Right lobe of liver (tissue), 6 donors: ENCODE measurements around the gene ADGRD2. TPM values are rescaled to one million over a fixed set of nuclear protein-coding genes. Genes with fewer than 3 reads are reported as not detected.

Experiments
- ATAC-seq, 4 donors: fragments of 200-7000 bp; cut with Tn5 transposase; one replicate each; pipeline ENCODE4 v1.9.1; 2020; ENCODE audit warnings: mild to moderate bottlenecking in 4 of 4, moderate library complexity in 4 of 4
- DNase-seq, 3 donors: peaks; one replicate each; pipeline ENCODE4 v3.0.0-alpha.2; 2020
- H3K27ac ChIP-seq, 3 donors: fragments of 200-600 bp; one replicate each; pipeline ENCODE4 v1.8.0; 2022
- H3K27me3 ChIP-seq, 2 donors: fragments of 200-600 bp; one replicate each; pipeline ENCODE4 v1.8.0; 2022
- H3K36me3 ChIP-seq, 4 donors: fragments of 200-600 bp; sonication (generic) in 1 of 4; one replicate each; pipeline versions ENCODE4 v1.5.1 to v1.8.0; 2017 to 2022; ENCODE audit warnings: control low read depth in 1 of 4
- H3K4me1 ChIP-seq, 4 donors: fragments of 200-600 bp; sonication (generic) in 1 of 4; one replicate each; pipeline versions ENCODE4 v1.5.1 to v1.8.0; 2017 to 2022; ENCODE audit warnings: control low read depth in 1 of 4
- H3K4me3 ChIP-seq, 3 donors: fragments of 200-600 bp; one replicate each; pipeline ENCODE4 v1.8.0; 2022
- H3K9me3 ChIP-seq, 4 donors: fragments of 200-600 bp; sonication (generic) in 1 of 4; one replicate each; pipeline versions ENCODE4 v1.5.1 to v1.8.0; 2017 to 2022; ENCODE audit warnings: control low read depth in 1 of 4
- POLR2A ChIP-seq: fragments of 450-650 bp; IDR thresholded peaks from one replicate; pipeline ENCODE4 v1.6.1; 2017; ENCODE audit warnings: antibody characterized with exemption, mild to moderate bottlenecking
- WGBS: methylation state at CpG from one replicate; pipeline ENCODE4 v1.1.6; 2018; ENCODE audit warnings: low coverage, low lambda C conversion rate; ENCODE audit not compliant: insufficient coverage; ENCODE audit errors: missing lambda C conversion rate; 5-methylcytosine and 5-hydroxymethylcytosine counted together
- intact Hi-C, 2 donors: fragments of 100-400 bp; cut with DNase I; formaldehyde crosslinking; loops; one replicate each; pipeline versions ENCODE4 v1.11.2 to v1.14.1; 2022
- total RNA-seq, 6 experiments: library from RNA; depleted of rRNA in 2 of 6; stranded (reverse); fragments of >200 nt in 2 of 6; fragmentation: NEBNext Ultra II Directional in 3 of 6; extraction: Animal tissue kit (Norgen Biotek cat#: 25700) in 3 of 6; gene quantifications; one replicate each; pipeline versions ENCODE4 v1.1.0 to v1.2.4, GENCODE V29; 2016 to 2023
- TF ChIP-seq, protein P1 (sequence below), 4 donors: fragments of 200-600 bp in 3 of 4; fragments of 450-650 bp in 1 of 4; IDR thresholded peaks; one replicate each; pipeline versions ENCODE4 v1.5.1 to v1.8.0; 2016 to 2022; ENCODE audit warnings: antibody characterized with exemption in 4 of 4, mild to moderate bottlenecking in 2 of 4
- donor health status: DM: no; HTN: yes; CAD: no.
- donor health status: DM: no; HTN: no; CAD: no.
- donor health status: DM: no; HTN: no; CAD: no.
- donor health status: DM: no; HTN: yes; CAD: no.
- donor health status: DM: no; HTN: yes; CAD: no.

The ADGRD2 gene
- total RNA-seq, 6 experiments from 2014 or later, result not detected

DNA sequence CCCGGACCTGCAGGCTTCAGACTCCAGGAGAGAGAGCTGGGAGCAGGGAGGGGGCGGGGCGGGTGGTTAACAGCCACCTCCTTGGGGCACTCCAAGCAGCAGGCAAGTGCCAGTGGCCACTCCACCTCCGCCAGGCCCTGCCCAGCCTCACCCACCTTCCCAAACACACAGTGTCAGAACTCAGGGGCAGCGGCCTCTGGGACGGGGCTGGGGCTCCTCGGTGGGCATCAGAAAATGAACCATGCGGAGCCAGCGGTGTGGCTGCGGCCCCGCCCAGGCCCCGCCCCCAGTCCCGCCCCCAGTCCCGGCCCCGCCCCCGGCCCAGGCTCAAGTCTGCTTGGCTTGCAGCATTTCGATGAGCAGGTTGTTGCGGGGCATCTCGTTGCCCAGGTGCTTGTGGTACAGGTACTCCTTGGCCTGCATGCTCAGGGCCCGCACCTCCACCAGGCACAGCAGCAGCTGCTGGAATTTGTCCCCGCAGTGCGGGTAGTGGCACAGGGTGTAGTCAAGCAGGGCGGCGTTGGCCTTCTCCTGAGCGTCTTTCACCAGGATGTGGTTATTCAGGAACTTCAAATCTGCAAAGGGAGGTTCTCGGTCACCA lies 32.3 kb downstream of the ADGRD2 start:
- ATAC-seq (no peak), DNase-seq (no peak)
- Histone ChIP-seq H3K27me3 (peaks cover 0 to 6% of the 10 kb centered on the region in 2 donors), H3K4me3 (no peak overlapping the region), H3K27ac (no peak overlapping the region), H3K36me3 (no peaks in the 10 kb centered on the region), H3K9me3 (no peaks in the 10 kb centered on the region), H3K4me1 (peaks cover 0 to under 1% (median 0%) of the 10 kb centered on the region in 4 donors)
- TF ChIP-seq, protein P1, sequence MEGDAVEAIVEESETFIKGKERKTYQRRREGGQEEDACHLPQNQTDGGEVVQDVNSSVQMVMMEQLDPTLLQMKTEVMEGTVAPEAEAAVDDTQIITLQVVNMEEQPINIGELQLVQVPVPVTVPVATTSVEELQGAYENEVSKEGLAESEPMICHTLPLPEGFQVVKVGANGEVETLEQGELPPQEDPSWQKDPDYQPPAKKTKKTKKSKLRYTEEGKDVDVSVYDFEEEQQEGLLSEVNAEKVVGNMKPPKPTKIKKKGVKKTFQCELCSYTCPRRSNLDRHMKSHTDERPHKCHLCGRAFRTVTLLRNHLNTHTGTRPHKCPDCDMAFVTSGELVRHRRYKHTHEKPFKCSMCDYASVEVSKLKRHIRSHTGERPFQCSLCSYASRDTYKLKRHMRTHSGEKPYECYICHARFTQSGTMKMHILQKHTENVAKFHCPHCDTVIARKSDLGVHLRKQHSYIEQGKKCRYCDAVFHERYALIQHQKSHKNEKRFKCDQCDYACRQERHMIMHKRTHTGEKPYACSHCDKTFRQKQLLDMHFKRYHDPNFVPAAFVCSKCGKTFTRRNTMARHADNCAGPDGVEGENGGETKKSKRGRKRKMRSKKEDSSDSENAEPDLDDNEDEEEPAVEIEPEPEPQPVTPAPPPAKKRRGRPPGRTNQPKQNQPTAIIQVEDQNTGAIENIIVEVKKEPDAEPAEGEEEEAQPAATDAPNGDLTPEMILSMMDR (IDR thresholded peaks at IDR 0.05), result no peak
- TF ChIP-seq POLR2A, result no peak
- 36% methylated on average over 9 of the region's 26 CpGs for WGBS
- intact Hi-C loops, result no loop called here

DNA sequence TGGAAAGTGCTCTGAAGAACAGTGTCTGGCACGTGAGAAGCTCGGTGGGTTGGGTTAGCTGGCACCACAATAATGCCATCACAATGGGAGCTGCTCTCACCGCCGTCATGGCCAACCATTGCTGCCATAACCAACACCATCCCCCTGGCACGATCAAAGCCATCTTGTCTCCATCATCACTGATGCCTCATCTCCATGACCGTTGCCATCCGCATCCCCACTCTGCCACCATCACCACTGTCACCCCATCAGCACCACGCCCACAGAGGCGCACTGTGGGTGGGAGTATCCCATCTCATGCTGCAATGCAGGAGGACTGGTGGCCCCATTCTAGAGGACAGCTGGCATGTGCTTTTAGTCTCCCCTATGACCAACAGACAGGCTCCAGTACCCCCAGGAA lies 33.2 kb downstream of the ADGRD2 start:
- DNase-seq (no peak), ATAC-seq (no peak)
- WGBS, result 90% methylated on average over 4 of the region's 9 CpGs
- Histone ChIP-seq H3K9me3 (no peaks in the 10 kb centered on the region), H3K27me3 (peaks cover 0 to 5% of the 10 kb centered on the region in 2 donors), H3K4me3 (no peak overlapping the region), H3K36me3 (no peaks in the 10 kb centered on the region), H3K27ac (no peak overlapping the region), H3K4me1 (no peaks in the 10 kb centered on the region)
- TF ChIP-seq POLR2A, result no peak
- TF ChIP-seq, protein P1 (IDR thresholded peaks at IDR 0.05), result no peak
- intact Hi-C loops, result no loop called here

DNA sequence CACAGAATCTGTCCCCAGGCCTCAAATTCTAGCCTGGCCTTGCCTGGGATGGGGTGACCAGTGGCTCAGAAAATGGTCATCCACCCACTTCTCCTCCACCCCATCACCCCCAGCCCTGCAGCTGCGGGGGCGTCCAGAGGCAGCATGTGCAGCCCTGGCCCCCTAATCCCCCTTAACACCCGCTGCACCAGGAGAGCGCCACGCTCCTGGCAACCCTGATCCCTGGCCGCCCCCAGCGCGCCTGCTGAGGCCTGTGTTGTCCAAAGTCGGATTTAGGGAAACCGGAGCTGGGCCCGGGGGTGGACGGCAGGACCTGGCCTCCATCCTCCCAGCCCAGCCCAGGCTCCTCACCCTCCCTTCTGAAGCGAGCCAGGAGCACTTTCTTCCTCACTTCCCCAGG lies 35.0 kb downstream of the ADGRD2 start:
- no peaks in the 10 kb centered on the region for H3K4me1 ChIP-seq
- no peak overlapping the region for H3K4me3 ChIP-seq
- DNase-seq (no peak), ATAC-seq (no peak)
- WGBS, result 58% methylated on average over 6 of the region's 13 CpGs
- H3K9me3 ChIP-seq, result no peaks in the 10 kb centered on the region
- H3K27ac ChIP-seq, result no peak overlapping the region
- intact Hi-C loops, result no loop called here
- TF ChIP-seq, protein P1 (IDR thresholded peaks at IDR 0.05), result no peak
- TF ChIP-seq POLR2A, result no peak
- H3K27me3 ChIP-seq, result no peaks in the 10 kb centered on the region
- no peaks in the 10 kb centered on the region for H3K36me3 ChIP-seq

DNA sequence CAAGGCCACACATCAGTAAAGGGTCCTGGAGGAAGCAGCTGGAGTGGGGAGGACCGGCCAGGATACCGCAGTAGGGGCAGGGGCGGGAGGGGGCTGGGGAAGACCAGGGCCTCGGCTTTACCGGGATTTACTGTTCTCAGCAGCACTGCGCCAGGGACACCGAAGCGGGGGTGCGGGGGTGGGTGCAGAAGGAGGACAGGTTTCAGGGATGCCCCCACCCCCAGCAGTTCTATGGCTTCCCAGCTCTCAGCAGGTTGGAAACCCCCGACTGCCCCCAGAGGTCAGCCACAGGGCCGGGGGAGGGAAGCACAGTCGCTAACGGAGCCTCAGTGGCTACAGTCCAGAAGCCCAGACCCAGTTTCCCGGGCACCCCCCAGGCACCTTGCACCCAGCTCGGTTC lies 35.7 kb downstream of the ADGRD2 start:
- ATAC-seq (no peak), DNase-seq (no peak)
- no peaks in the 10 kb centered on the region for H3K36me3 ChIP-seq
- H3K27me3 ChIP-seq, result no peaks in the 10 kb centered on the region
- no peak for TF ChIP-seq POLR2A
- TF ChIP-seq, protein P1 (IDR thresholded peaks at IDR 0.05), result no peak
- intact Hi-C loops, result no loop called here
- H3K9me3 ChIP-seq, result no peaks in the 10 kb centered on the region
- no peak overlapping the region for H3K27ac ChIP-seq
- 40% methylated on average over 1 of the region's 15 CpGs for WGBS
- no peak overlapping the region for H3K4me3 ChIP-seq
- H3K4me1 ChIP-seq, result no peaks in the 10 kb centered on the region
